ENCODE data around the gene DNAJB11.
"Not testable (repeated sequence)": the region's sequence is repeated elsewhere in the genome, so short reads cannot be mapped to it uniquely, and the experiment has no call there.

DNAJB11 gene

GRCh38 chr3:186620213-186621092 lies 49.9 kb downstream of the DNAJB11 start:
- DNase-seq: no peak

GRCh38 chr3:186621894-186622650 lies 51.6 kb downstream of the DNAJB11 start:
- no peak for DNase-seq

- DNase-seq: no peak
Measured at GRCh38 chr3:186622651-186623310, 52.3 kb downstream of the DNAJB11 start.

GRCh38 chr3:186624598-186624997 lies 54.1 kb downstream of the DNAJB11 start:
- DNase-seq: no peak

GRCh38 chr3:186625600-186626042 lies 55.1 kb downstream of the DNAJB11 start:
- DNase-seq: no peak

GRCh38 chr3:186626254-186626847 lies 55.8 kb downstream of the DNAJB11 start:
- no peak for DNase-seq

- no peak for DNase-seq
Measured at GRCh38 chr3:186627852-186628414, 57.4 kb downstream of the DNAJB11 start.

GRCh38 chr3:186628756-186629155 lies 58.2 kb downstream of the DNAJB11 start:
- DNase-seq: no peak

- DNase-seq: no peak
Measured at GRCh38 chr3:186630950-186631641, 60.6 kb downstream of the DNAJB11 start.

GRCh38 chr3:186633481-186633880 lies 63.0 kb downstream of the DNAJB11 start:
- DNase-seq: no peak

GRCh38 chr3:186634207-186634606 lies 63.7 kb downstream of the DNAJB11 start:
- DNase-seq: not testable (repeated sequence)

All from activated effector memory CD4-positive, alpha-beta T cell treated with anti-CD3 and anti-CD28 coated beads, Interleukin-2, amount 50 U/mL, for 16 hours (primary cell).